NCI-H1048 (cell line): ENCODE measurements around the gene KANK2.
A peak's percentile ranks its signal among the peaks of the same experiment; 100 is the strongest.
"Not testable (repeated sequence)": the region's sequence is repeated elsewhere in the genome, so short reads cannot be mapped to it uniquely, and the experiment has no call there.

Source experiments
- DNase-seq: peaks from one replicate; lab custom pipeline; 2025; lab: John Stamatoyannopoulos, UW

The KANK2 gene

DNA sequence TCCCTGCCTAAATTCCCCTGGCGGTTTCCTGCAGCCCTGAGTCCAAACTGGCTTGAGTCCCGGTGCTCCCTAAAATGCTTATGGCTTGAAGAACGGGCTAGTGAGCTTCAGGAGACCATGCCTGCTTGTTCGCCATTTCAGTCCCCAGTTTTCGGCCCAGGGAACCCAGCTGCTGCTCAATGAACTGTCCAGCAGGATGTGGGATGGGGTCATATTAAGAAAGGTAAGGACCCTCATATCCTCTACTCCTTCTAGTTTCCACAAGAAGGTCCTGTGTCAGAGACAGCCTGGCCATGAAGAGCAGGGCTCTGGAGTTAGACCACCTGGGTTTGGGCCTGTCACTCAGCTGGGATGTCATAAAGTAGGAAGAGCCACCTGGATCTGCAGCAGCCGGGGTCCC lies 24.8 kb downstream of the KANK2 start:
- no peak for DNase-seq

DNA sequence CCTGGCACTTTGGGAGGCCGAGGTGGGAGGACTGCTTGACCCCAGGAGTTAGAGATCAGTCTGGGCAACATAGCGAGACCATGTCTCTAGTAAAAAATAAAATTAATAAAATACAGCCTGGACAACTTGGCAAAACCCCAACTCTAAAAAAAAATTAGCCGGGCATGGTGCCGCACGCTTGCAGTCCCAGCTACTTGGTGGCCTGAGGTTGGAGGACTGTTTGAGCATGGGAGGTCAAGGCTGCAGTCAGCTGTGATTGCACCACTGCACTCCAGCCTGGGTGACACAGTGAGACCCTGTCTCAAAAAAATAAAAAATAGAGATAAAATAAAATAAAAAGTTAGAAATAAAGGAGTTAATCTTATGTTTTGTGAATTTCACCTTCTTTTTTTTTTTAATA lies 26.2 kb downstream of the KANK2 start:
- DNase-seq = no peak

DNA sequence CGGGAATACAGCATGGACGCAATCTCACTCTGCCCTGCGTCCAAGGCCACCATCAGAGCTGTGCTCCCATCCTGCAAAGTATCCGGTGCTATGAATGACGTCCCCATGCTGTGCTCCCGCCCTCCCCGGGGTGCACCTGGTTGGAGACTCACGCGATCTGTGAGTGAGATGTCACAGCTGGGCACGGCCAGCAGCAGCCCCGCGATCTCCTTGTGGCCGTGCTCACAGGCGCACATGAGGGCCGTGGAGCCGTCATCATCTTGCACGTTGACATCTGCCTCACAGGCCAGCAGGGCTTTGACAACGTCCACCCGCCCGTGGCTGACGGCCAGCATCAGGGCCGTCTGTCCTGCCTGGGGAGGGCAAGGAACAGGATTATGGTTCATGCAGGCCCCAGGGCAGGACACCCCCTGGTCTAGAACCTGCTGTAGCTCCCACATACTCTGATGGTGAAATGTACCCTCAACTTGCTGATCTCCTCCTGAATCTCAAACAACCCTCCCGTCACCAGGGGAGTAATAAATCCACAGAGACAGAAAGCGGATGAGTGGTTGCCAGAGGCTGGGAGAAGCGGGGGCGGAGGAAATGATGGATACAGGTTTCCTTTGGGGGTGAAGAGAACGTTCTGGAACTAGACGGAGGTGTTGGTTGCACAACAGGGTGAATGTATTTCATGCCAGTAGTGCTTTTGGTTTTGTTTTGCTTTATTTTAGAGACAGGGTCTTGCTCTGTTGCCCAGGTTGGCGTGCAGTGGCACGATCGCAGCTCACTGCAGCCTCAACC lies 27.3 kb downstream of the KANK2 start:
- no peak for DNase-seq

DNA sequence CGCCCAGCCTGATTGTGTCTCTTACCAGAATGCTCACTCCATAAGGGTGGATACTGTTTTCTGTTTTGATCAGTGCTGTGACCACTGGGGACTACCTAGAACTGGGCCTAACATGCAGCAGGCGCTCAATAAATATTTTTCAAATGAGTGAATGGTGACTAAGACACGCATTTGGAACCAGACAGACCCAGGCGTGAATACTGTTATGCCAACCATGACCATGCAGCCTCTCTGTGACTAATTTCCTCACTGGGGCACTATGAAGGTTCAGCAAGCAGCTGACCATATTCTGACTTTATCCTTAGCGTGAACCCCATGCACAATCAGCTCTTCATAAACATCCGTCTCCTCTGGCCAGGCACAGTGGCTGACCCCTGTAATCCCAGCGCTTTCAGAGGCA lies 28.8 kb downstream of the KANK2 start:
- DNase-seq = no peak

DNA sequence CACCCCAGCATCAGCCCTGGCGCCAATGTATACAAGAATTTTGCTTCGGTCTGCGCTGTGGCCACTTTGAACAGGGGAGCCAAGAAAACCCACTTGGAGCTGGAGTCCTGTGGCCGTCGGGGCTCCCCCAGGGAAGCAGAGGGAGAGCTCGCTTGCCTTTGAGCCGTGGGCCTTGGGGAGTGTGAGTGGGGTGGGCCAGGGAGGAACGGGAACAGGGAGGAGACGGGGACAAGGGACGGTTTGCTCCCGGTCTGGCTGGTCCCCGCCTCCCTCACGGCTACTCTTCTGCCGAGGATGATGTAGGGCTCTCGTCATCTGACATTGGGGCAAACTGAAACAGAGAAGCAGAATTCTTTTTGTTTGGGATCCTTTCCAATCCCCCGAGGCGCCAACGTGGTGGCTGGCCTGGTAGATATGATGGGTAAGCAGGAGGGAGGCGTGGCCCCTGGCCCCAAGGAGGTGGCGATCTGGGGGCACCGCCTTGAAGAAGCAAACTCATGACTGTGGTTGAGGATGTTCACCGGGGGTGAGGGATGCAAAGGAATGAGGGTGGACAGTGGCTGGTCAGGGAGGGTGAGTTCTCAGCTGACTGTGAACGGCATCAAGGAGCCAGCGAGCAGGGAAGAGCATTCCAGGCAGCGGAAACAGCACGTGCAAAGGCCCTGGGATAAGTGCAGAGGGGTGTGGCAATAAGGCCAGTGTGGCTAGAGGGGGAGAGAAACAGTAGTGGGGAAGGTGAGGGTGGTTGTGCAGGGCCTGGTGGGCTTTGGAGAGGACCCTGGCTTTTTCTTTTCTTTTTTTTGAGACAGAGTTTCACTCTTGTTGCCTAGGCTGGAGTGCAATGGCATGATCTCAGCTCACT lies 30.8 kb downstream of the KANK2 start:
- no peak for DNase-seq

DNA sequence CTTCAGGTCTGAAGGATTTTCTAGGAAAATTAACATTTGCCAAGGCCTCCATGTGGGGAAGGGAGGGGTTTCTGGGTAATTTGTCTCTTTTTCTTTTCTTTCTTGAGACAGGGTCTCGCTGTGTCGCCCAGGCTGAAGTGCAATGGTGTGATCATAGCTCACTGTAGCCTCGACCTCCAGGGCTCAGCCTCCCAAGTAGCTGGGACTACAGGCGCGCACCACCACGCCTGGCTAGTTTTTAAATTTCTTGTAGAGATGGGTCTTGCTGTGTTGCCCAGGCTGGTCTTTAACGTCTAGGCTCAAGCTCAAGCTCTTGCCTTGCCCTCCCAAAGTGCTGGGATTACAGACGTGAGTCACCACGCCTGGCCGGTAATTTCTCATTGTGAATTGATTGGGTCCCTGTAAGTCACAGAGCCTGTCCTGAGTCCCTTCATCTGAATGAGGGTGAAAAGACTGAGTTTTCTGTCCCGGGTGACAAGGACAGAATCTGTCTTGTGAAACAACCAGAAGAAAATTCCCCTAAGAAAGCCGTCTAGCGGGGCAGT lies 31.8 kb downstream of the KANK2 start:
- no peak for DNase-seq

DNA sequence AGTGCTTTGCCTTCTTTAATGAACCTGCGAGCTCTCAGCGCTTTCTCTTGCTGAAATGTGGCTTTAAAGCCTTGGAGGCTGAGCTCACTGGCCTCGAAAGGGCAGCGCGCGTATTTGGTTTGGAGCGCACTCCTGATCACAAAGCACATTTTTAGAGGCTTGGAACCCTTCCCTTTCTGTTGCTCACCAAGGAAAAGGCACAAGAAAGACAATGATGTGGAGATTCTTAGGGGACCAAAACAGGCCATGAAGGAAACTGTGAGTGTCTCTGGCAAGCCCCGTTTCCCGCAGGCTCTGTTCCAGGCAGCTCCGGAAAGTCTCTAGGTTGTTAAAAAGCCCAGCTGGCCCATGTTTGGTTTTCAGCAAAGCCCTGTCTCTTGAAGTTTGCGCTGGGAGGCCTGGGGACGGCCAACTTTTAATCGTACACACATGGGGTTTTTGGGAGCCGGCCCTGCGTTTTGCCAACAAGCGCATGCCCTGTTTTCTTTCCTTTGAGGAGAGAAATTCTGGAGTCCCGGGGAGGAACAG lies 32.4 kb downstream of the KANK2 start:
- no peak for DNase-seq

DNA sequence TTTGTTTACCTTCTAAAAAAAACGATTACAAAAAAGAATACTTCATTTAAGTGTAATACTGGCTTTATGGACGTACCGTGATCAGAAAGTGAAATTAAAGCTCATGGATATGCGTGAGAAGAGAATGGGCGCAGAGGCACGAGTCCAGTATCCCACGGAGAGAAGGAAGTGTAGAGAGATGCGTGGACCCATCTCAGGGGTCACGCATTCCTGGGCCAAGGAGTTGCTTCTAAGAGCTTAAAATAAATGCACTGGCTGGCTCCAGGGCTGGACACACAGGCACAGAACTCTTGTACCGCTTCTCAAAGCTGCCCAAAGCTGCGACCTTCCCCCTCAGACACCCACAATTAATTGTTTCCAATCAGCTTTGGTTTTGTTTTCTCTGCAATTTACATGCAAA lies 33.0 kb downstream of the KANK2 start:
- no peak for DNase-seq

DNA sequence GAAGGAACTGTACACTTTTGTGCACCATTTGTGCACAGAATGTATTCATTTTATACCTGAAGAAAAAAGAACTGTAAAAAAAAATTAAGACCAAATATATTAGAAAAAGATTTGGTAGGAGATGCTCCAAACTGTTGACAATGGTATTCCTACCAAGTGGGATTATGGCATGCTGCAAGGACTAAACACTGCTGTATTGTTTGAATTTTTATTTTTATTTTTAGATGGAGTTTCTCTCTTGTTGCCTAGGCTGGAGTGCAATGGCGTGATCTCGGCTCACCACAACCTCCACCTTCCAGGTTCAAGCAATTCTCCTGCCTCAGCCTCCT lies 36.9 kb downstream of the KANK2 start:
- DNase-seq = not testable (repeated sequence)

DNA sequence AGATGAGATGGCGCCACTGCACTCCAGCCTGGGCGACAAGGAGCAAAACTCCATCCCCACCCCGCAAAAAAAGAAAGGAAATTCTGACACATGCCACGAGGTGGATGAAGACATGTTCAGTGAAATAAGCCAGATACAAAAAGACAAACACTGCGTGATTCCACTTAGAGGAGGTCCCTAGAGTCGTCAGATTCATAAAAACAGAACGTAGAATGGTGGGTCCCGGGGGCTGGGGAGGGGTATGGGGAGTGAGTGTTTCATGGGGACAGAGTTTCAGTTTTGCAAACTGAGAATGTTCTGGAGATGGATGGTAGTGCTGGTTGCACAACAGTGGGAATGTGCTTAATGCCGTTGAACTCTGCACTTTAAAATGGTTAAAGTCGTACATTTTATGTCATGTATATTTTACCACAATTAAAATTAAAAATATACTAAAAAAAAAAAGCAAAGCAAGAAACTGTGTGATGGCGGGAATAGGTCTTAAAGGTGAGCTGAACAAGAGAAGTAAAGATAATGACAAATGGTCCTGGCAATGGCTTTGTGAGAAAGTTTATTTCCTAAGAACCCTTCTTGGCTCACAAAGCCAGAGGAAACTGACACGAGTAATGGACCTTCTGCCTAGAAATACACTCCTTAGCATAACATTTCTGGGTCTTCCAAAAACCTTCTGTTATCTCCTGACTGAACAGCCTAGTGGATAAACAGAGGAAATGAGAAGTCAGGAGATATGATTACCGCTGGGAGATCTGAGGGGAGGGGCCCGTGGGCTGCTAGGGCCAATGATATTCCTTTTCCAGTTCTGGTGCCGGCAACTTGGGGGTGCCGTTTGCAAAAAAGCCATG lies 37.5 kb downstream of the KANK2 start:
- no peak for DNase-seq

DNA sequence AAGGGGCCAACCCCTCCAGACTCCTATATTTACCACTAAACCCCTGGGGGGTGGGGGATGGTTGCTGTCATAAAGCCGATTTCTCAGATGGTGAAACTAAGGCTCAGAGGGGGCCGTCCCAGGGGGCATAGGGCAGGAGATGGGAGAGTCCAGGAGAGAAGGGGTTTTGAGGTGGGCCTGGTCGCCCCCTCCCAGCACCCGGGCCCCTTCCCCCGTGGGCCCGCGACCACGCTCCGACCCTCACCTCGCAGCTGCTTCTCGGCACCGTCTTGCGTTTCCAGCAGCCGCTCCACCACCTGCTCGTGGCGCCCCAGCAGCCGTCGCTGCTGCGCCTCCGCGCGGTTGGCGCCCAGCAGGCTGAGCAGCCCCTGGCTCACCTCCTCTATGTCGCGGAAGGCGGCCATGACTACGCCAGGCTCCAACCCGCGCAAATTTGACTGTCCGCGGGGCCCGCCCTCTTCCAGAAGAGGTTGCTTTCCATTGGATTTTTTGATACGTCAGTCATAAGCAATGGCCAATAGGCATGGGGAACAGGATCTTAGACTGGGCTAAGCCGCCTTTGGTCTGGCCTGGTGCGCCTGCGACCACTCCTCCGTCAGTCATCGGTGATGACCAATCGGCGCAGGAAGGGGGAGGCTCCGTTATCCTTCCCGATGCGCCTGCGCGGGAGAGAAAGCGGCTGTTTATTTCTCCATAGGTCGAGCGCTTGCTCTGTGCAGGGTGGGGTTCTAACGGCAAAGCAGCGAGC lies 41.8 kb downstream of the KANK2 start, which contains the start of gene SPC24:
SPC24 (minus strand) TSS at position 410 of the 748 bp plus-strand sequence; CDS start at position 404, 6 bp downstream.
- peak; percentile 95 for DNase-seq

DNA sequence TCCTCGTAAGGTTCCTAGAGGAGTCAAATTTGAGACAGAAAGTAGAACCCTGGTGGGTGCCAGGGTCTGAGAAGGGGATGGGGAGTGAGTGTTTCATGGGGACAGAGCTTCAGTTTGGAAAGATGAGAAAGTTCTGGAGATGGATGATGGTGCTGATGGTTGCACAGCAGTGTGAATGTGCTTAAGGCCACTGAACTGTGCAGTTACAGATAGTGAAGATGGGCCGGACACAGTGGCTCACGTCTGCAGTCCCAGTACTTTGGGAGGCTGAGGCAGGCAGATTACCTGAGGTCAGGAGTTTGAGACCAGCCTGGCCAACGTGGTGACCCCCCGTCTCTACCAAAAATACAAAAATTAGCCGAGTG lies 42.7 kb downstream of the KANK2 start:
- no peak for DNase-seq

DNA sequence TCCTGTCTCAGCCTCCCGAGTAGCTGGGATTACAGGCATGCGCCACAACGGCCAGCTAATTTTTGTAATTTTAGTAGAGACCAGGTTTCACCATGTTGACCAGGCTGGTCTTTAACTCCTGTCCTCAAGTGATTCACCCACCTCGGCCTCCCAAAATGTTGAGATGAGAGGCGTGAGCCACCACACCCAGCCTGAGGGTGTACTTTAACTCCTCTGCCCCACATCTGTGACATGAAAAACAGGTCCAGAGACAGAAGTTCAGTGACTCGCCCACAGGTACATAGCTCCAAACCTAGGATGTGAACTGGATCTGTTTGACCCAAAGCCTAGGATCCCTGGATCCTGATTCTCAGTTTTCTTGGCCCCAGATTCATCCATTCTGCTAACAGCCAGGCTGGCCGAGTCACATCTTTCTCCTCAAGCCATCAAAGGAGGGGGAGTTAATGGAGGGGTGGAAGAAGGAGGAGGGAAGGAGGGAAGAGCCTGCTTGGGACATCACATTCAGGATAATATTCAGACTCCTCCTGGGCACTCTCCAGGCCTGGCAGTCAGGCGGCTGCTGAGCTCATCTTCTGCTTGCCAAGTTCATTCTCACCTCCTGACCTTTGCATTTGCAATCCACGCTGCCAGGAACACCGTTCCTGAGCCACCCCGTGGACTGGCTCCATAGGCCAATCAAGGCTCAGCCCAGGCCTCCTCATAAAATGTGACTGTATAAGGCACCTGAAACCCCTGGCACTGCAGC lies 44.9 kb downstream of the KANK2 start:
- DNase-seq = no peak

DNA sequence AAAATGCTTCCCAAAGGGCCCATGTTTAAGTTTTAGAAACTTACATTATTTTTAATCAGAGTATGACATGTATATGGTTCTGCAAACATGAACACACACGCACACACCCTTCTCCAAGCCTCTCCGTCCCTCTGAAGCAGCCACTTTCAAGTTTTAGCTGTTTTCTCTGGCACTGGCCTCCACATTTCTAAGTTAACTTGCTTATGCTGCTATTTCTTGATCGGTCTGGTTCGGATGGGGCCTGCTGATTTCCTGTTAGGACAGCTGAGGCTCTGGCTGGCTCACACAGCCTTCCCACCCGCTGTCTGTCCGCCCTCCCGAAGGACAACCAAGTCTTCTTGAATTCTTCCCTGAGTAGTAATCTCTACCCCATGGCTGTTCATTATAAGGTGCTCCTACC lies 46.2 kb downstream of the KANK2 start:
- no peak for DNase-seq

DNA sequence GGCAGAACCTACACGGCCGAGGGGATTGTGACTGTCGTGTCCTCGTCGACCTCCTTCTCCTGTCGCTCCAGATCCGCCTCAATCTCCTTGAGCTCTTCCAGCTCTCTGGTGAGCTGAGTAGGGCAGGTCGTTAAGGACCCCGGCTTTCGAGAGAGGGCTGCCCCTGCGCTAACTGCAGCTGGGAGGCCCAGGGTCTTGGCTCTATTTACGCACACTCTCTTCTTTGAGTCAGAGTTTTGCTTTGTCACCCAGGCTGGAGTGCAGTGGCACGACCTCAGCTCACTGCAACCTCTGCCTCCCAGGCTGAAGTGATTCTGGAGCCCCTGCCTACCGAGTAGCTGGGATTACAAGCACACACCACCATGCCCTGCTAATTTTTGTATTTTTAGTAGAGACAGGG lies 49.3 kb downstream of the KANK2 start:
- no peak for DNase-seq

DNA sequence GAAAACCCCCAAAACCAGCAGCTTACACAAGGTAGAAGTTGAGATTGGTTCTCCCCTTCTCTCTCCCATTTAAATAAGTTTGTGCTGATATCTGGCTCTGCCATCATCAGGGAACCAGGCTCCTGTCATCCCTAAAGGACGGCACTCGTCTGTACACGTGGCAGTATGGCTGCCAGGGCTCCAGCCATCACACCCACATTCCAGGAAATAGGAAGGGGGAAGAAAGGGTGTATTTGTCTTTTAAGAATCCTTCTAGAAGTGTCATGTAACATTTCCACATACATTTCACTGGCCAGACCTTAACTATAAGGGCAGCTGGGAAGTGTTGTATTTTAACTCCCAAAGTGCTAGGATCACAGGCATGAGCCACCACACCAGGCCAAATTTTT lies 51.8 kb downstream of the KANK2 start:
- DNase-seq = no peak

DNA sequence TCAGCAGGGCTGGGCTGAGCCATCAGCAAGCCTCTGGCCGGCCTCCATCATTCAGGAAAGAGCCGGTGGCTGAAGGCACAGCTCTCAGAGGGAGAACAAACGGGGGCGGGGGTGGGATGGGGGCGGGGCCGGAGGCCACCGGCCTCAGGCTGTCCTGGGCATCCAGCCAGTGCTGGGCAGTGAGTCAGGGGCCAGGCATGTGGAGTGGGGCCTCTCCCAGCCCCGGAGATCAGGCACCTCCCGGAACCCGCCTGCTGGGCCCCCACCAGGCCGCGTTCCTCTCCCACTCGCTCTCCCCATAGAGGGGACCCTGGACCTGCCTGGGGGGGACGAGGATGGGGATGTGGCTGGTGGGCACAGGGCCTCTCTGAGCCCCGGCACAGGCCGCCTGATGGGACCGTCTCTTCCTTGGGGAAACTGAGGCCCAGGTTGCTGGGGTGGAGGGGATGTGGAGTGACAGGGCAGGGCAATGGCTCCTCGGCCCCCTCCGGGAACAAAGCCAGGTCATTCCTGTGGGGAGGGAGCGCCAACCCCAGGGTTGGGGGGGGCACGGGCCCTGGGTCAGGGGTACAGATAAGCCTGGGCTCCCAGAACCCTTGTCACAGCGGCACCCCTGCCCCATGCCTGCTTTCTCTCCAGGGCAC lies 54.7 kb downstream of the KANK2 start:
- DNase-seq = no peak

DNA sequence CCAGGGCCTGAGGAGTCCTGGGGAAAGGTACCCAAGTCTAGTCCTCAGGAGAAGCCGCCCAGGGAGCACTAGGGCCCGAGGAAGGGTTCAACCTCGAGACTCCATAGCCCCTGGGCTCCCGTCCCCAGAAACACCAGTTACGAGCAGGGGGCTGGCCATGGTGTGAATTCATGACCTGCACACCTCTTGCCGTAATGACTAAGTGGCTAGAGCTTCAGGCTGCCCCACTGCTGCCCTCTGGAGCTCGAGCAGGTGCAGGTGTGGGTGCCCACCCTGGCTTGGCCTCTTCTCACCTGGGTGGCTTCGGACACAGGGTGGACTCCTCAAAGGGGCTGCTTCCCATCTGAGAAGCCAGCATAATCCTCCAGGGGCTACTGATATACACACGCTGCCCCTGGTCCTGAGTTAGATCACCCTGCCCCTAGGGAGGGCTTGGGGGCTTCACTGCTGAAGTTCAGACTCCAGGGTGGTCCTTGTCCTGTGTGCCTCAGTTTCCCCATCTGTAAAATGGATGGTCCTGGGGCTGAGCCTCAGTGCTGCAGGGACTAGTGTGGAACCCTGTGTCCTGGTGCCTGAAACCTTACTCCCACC lies 55.3 kb downstream of the KANK2 start:
- DNase-seq = no peak

DNA sequence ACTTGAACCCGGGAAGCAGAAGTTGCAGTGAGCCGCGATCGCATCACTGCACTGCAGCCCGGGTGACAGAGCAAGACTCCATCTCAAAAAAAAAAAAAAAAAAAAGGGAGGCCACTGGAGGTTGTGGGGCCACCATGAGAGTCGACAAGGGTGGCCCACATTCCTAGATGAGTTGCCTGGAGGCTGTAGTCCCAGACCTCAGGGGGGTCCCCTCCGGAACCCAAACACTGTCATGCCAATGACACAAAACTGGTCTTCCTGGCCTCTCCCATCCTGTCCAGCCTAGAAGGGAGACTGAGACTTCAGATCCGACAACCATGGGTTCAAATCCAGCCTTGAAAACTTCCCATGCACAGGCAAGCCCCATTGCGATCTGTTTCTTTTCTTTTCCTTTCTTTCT lies 56.4 kb downstream of the KANK2 start:
- DNase-seq = no peak
